H4 (cell line): ENCODE measurements around the gene MDC1. TPM values are rescaled to one million over a fixed set of nuclear protein-coding genes. Genes with fewer than 3 reads are reported as not detected.
"Not testable (repeated sequence)": the region's sequence is repeated elsewhere in the genome, so short reads cannot be mapped to it uniquely, and the experiment has no call there.

Experiments
- DNase-seq: peaks from one replicate; pipeline ENCODE4 v3.0.0-alpha.2; 2015; ENCODE audit warnings: low spot score
- total RNA-seq: library from RNA; depleted of rRNA; stranded (reverse); fragments of >200 nt; shearing (Covaris generic); gene quantifications from 2 replicates; pipeline ENCODE4 v1.2.3, GENCODE V29; 2014

MDC1 gene
- total RNA-seq, 1 experiment from 2014 or later = 8.7 TPM

DNA sequence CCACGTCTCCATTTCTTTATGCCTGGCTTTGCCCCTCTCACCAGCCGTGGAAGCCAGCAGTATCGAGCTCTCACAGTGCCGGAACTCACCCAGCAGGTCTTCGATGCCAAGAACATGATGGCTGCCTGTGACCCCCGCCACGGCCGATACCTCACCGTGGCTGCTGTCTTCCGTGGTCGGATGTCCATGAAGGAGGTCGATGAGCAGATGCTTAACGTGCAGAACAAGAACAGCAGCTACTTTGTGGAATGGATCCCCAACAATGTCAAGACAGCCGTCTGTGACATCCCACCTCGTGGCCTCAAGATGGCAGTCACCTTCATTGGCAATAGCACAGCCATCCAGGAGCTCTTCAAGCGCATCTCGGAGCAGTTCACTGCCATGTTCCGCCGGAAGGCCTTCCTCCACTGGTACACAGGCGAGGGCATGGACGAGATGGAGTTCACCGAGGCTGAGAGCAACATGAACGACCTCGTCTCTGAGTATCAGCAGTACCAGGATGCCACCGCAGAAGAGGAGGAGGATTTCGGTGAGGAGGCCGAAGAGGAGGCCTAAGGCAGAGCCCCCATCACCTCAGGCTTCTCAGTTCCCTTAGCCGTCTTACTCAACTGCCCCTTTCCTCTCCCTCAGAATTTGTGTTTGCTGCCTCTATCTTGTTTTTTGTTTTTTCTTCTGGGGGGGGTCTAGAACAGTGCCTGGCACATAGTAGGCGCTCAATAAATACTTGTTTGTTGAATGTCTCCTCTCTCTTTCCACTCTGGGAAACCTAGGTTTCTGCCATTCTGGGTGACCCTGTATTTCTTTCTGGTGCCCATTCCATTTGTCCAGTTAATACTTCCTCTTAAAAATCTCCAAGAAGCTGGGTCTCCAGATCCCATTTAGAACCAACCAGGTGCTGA, 7.0 kb upstream of the MDC1 start:
- DNase-seq = not testable (repeated sequence)

- not testable (repeated sequence) for DNase-seq
Measured at GRCh38 chr6:30723159-30723842, 6.2 kb upstream of the MDC1 start.

DNA sequence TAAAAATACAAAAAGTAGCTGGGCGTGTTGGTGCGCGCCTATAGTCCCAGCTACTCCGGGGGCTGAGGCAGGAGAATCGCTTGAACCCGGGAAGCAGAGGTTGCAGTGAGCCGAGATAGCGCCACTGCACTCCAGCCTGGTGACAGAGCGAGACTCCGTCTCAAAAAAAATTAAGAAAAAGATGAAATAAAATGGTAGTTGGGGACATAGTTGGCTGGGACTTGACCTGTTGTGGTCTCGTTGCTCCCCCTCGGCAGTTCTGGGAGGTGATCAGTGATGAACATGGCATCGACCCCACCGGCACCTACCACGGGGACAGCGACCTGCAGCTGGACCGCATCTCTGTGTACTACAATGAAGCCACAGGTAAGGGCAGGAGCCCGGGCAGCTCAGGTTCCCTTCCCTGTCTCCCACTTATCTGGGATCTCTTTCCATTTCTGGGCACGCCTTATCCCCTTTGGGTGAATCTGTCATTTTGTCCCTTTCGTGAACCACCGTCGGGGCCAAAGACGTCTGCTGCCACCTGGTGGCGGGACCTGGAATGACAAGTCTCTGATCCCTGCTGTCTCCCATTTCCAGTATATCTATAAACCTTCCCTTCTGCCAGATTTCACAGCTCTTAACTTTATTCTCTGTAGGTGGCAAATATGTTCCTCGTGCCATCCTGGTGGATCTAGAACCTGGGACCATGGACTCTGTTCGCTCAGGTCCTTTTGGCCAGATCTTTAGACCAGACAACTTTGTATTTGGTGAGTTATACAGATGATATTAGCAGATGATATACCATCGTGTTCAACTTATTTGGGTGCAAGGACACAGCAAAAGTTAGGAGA, 5.4 kb upstream of the MDC1 start:
- peak; percentile 74 for DNase-seq

GRCh38 chr6:30722025-30722279, 4.9 kb upstream of the MDC1 start:
- DNase-seq = not testable (repeated sequence)

DNA sequence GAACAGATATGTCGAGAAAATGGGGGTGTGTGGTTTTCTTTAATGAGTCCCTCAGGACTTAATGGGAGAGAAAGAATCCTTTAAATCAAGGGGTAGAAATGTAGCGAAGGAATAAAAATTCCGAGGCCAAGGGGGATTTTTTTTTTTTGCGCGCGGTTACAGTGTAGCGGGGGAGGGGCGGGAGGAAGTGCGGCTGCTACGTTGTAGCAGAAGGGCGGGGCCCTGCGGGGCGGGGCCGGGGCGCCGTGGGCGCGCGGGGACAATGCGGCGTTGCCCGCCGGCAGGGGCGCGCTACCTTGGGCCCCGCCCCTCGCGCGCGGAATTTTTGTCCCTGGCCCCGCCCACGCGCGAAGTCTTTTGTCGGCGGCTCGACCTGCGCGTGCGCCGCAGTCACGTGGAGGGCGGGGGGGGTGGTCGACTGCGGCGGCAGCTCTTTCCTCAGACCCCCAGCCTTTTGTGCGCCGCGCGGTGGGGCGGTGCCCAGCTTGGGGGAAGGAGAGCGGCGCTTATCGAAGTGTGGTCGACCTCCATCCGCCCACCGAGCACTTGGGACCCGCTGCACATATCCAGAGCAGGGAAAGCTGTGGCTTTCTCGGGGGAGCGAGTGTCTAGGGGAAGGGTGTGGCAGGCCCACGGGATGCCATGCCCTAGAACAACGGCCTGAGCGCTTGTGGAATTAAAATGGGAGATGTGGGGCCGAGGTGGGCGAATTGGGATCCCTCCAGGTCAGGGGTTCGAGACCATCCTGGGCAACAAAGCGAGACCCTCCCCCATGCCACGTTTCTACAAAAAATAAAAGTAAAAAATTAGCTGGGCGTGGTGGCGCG, 4.3 kb upstream of the MDC1 start:
- DNase-seq = peak; percentile 75

DNA sequence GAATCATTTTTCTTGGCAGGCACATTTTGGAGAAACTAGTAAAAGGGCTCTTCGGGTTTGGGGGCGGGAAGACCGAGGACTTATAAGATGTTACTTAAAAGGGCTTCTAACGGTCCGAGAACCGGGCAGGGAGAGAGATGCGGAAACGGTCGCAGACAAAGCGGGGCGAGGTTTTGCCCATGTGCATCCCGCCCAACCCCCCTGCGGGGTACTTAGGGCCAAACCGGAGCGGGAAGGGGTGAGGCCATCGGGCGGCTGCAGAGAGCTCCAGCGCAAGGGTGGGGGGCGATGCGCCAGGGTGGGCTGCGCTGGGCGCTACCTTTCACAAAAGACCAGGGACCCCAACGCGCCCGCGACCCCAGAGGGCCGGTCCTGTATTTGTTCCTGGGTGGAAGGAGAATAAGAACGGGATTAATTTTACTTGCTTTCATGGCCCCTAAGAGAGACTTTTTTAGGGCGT, 3.7 kb upstream of the MDC1 start:
- peak; percentile 49 for DNase-seq

GRCh38 chr6:30719791-30720737, 3.0 kb upstream of the MDC1 start, which contains the start of gene TUBB:
TSS of gene TUBB (plus strand) at chr6:30720352. CDS start at chr6:30720507, 155 bp downstream.
- DNase-seq = peak; percentile 98

DNA sequence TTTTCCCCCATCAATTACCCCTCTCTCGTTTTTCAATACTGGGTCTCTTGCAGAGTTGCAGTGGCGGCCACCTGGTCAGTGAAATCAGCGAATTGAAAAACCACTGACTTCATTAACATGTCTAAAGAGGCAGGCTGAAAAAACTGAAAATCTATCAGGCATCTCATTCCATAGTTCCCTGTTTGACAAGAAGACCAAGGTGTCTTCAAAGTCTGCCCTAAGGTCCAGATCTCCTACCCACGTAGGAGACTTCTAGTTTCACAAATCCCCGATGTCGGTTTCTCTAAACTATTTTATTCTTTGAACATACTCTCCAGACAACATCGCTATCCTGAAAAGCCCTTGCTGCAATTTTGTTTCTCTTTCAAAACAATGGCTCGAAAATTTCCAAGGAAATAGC, 2.3 kb upstream of the MDC1 start:
- no peak for DNase-seq

DNA sequence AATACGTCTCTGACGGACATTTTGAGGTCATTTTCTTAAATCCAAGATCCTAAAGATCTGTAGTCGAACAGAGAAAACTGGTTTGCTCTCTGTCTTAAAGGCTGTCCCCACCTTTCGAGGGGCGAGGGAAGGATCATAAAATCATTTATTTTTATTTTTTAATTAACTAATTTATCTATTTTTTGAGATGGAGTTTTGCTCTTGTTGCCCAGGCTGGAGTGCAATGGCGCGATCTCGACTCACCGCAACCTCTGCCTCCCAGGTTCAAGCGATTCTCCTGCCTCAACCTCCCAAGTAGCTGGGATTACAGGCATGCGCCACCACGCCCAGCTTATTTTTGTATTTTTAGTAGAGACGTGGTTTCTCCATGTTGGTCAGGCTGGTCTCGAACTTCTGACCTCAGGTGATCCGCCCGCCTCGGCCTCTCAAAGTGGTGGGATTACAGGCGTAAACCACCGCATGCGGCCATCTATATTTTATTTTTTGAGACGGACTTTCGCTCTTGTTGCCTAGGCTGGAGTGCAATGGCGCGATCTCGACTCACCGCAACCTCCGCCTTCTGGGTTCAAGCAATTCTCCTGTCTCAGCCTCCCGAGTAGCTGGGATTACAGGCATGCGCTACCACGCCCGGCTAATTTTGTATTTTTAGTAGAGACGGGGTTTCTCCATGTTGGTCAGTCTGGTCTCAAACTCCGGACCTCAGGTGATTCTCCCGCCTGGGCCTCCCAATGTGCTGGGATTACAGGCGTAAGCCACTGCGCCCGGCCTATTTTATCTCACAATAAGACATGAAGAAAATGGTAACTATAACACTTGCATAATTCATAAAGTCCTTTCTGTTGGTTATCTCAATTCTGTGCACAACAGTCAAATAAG, 1.0 kb upstream of the MDC1 start:
- not testable (repeated sequence) for DNase-seq

GRCh38 chr6:30716879-30717128, 277 bp downstream of the MDC1 start:
- no peak for DNase-seq

GRCh38 chr6:30714263-30714662, 2.8 kb downstream of the MDC1 start:
- no peak for DNase-seq

- DNase-seq = no peak
Measured at GRCh38 chr6:30712441-30712945, 4.6 kb downstream of the MDC1 start.

DNA sequence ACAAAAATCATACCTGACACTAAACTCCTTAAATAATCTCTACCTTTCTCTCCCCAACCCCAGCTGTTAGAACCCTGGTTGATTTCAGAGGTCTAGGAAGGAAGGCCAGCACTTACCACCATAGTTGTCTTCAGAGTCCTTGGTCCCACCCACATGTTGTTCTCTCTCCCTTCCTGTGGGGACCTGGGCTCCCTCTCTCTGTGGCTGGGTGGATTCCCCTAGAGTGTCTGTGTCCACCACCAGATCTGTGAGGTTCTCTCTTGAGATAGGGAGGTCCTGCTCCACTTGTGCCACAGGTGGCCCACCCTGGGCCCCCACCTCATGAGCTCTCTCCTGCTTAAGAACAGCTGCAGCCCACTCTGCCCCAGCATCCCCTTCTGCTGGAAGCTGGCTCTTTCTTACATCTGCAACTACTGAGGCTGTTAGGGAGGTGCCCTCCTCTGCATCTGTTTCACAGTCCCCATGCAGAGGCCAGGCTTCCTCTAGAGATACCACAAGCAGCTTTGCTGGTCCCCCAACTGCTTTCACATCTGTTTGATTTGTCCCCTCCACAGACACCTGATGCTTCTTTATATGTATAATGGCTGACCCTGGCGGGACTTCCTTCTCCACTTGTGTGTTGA, 5.2 kb downstream of the MDC1 start:
- no peak for DNase-seq

DNA sequence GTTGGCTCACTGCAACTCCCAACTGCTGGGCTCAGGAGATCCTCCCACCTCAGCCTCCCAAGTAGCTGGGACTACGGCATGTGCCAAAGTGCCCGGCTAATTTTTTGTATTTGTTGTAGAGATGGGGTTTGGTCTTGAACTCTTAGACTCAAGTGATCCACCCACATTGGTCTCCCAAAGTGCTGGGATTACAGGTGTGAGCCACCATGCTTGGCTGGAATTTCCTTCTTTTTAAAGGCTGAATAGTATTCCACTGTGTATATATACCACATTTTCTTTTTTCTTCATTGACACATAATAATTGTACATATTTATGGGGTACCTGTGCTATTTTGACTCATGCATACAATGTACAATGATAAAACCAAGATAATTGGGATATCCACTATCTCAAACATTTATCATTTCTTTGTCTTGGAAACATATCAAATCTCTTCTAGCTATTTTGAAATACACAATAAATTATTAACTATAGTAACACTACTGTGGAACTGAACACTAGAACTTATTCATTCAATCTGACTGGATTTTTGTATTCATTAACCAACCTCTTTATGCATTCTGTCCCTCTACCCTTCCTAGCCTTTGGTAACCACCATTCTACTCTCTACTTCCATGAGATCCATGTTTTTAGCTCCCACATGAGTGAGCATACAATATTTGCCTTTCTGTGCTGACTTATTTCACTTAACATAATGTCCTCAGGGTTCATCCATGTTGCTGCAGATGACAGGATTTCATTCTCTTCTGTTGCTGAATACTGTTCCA, 7.8 kb downstream of the MDC1 start:
- DNase-seq = no peak

DNA sequence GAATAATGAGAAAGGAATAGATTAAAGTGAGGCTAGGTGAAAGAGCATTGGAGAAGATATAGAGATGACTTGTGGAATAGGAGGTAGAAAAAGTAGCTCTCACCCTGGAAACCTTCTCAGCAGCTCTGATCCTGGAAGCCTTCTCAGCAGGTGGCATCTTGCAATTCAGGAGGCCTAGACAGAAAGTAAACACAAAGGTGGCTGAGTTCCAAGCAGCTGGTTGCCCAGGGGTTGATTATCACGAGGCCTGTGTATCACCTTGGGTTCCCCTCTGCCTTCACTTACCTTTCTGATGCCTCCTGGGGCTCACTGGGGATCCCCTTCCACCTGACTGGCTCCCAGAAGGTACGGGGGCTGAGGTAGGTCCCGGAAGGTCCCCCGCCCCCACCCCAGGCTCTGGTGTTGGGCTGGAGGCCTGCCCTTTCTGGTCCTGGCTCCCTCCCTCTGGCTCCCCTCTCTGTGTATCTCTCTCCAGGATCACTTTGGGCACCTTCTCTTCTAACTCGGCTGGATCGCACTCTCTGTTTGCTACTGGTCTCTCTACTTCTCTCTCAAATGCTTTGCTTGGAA, 9.7 kb downstream of the MDC1 start:
- peak; percentile 40 for DNase-seq

- DNase-seq = no peak
Measured at GRCh38 chr6:30705620-30706019, 11.5 kb downstream of the MDC1 start.

DNA sequence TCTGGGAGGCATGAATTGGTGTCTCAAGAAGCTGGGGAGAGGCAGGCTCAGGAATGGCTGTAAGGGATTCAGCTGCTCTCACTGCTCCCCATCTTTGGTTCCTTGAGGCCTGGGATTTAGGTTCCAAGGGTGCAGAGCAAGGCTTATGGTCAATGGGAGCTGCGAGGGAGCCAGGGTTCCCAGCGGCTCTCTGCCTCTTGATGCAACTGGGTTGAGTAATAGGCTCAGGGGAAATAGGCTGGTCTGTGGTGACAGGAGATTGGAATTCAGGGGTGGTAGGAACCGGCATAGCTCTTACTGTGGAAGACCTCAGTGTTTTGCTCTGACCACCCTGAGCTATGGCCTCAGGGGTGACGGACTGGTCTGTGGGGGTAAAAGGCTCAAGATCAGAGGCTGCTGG, 13.3 kb downstream of the MDC1 start:
- DNase-seq = no peak

GRCh38 chr6:30703011-30703410, 14.1 kb downstream of the MDC1 start:
- no peak for DNase-seq
